Frontal cortex (tissue), 4 donors: Measurements from ENCODE around the gene WDR46. TPM values are rescaled to one million over a fixed set of nuclear protein-coding genes. Genes with fewer than 3 reads are reported as not detected.

ENCODE experiments used
- DNase-seq, 2 donors: peaks; one replicate each; pipeline ENCODE4 v3.0.0; 2012; ENCODE audit warnings: low spot score in 2 of 2
- FAIRE-seq: peaks from 2 replicates; lab custom pipeline; 2012; peaks lifted over from hg19 to GRCh38; lab: Jason Lieb, UNC
- total RNA-seq: library from RNA; depleted of rRNA; stranded (reverse); fragments of >200 nt; gene quantifications from one replicate; pipeline ENCODE4 v1.2.3, GENCODE V29; 2014
- donor health status: control.
- donor health status: control.
- donor health status: control.

The WDR46 gene
- 42.4 TPM for total RNA-seq

GRCh38 chr6:33288921-33289783, at the start of gene WDR46, which contains the start of gene PFDN6:
TSS of gene WDR46 (minus strand) at chr6:33289239. CDS start at chr6:33289170, 69 bp downstream.
TSS of gene PFDN6 (plus strand) at chr6:33289601. CDS start at chr6:33289857, 256 bp downstream.
- FAIRE-seq (no peak), DNase-seq (peak; percentile 90 to 94)

- no peak for DNase-seq
- no peak for FAIRE-seq
Measured at GRCh38 chr6:33336495-33336894, 47.5 kb upstream of the WDR46 start.

GRCh38 chr6:33335916-33336315, 46.9 kb upstream of the WDR46 start:
- no peak for FAIRE-seq
- no peak for DNase-seq

GRCh38 chr6:33333666-33334065, 44.6 kb upstream of the WDR46 start:
- no peak for FAIRE-seq
- no peak for DNase-seq

- DNase-seq (no peak), FAIRE-seq (no peak)
Measured at GRCh38 chr6:33330736-33331135, 41.7 kb upstream of the WDR46 start.

GRCh38 chr6:33329058-33329457, 40.0 kb upstream of the WDR46 start:
- FAIRE-seq (no peak), DNase-seq (no peak)

- FAIRE-seq: no peak
- peak in 1 of 2 donors; percentile 4 for DNase-seq
Measured at GRCh38 chr6:33324125-33324524, 35.1 kb upstream of the WDR46 start.

GRCh38 chr6:33323623-33323948, 34.5 kb upstream of the WDR46 start:
- FAIRE-seq (no peak), DNase-seq (no peak)

GRCh38 chr6:33321227-33321626, 32.2 kb upstream of the WDR46 start:
- DNase-seq: peak in 1 of 2 donors; percentile 0
- FAIRE-seq: no peak

GRCh38 chr6:33320315-33321181, 31.5 kb upstream of the WDR46 start:
- no peak for DNase-seq
- no peak for FAIRE-seq

- no peak for FAIRE-seq
- DNase-seq: no peak
Measured at GRCh38 chr6:33319939-33320314, 30.9 kb upstream of the WDR46 start.

GRCh38 chr6:33318426-33319073, 29.5 kb upstream of the WDR46 start:
- no peak for DNase-seq
- no peak for FAIRE-seq

GRCh38 chr6:33317669-33318425, 28.8 kb upstream of the WDR46 start, which contains the start of gene ZBTB22:
TSS of gene ZBTB22 (minus strand) at chr6:33317744. CDS start at chr6:33316916, 828 bp downstream.
- FAIRE-seq: no peak
- DNase-seq: peak; percentile 88 to 91

GRCh38 chr6:33317419-33317668, 28.3 kb upstream of the WDR46 start:
- DNase-seq: no peak
- FAIRE-seq: no peak

- no peak for FAIRE-seq
- no peak for DNase-seq
Measured at GRCh38 chr6:33316603-33317418, 27.8 kb upstream of the WDR46 start.

GRCh38 chr6:33315793-33316602, 27.0 kb upstream of the WDR46 start:
- FAIRE-seq: no peak

GRCh38 chr6:33314943-33315792, 26.1 kb upstream of the WDR46 start:
- no peak for DNase-seq
- FAIRE-seq: no peak

More at GRCh38 chr6:33315793-33316602, 27.0 kb upstream of the WDR46 start:
- DNase-seq: no peak
